ENCODE results near the gene HCN4.

DNA sequence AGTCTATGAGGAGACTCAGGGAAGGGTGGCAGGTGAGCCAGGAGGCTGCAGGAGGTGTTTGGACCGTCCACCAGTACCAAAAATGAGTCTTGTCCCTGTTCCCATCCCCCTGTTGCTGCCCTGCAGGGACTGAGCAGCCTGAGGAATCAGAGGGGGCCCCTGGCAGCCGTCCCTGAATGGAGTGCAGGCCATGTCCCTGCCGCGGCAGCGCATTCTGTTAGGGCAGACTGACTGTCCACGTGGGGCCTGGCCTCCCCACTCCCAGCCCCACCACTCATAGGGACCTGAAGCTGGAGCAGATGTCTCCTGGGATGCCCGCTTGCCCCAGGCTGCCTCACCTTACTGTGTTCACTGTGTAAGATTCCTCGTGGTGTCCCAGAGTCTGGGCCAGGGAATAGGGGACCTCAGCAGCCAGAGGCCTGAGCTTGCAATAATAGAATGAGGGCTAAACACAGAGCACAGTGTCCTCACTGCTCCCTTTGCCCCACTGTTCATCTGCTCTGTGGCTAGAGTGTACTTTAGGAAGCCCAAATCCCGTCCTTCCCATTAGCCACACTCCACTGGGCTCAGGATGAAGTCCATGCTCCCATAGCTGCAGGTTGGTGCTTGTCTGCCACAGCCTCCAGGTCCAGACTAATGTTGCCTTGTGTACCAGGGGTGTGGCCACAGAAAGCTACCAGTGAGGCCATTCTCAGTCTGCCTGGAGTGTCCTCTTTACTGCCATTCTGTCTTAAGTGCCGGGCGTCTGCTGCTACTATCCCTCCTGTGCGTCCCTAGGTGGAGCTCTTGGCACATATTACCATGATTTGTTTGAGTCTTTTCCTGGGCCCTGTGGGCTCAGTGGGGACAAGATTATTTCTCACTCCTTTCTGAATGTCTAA, 63.2 kb downstream of the HCN4 start:
- TF ChIP-seq YY1 (IDR thresholded peaks at IDR 0.05), result no peak
- TF ChIP-seq, protein P1, sequence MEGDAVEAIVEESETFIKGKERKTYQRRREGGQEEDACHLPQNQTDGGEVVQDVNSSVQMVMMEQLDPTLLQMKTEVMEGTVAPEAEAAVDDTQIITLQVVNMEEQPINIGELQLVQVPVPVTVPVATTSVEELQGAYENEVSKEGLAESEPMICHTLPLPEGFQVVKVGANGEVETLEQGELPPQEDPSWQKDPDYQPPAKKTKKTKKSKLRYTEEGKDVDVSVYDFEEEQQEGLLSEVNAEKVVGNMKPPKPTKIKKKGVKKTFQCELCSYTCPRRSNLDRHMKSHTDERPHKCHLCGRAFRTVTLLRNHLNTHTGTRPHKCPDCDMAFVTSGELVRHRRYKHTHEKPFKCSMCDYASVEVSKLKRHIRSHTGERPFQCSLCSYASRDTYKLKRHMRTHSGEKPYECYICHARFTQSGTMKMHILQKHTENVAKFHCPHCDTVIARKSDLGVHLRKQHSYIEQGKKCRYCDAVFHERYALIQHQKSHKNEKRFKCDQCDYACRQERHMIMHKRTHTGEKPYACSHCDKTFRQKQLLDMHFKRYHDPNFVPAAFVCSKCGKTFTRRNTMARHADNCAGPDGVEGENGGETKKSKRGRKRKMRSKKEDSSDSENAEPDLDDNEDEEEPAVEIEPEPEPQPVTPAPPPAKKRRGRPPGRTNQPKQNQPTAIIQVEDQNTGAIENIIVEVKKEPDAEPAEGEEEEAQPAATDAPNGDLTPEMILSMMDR (IDR thresholded peaks at IDR 0.05; ENCODE audit: low read depth, low read length, missing input control), result peak; percentile 23
- TF ChIP-seq, protein P2, sequence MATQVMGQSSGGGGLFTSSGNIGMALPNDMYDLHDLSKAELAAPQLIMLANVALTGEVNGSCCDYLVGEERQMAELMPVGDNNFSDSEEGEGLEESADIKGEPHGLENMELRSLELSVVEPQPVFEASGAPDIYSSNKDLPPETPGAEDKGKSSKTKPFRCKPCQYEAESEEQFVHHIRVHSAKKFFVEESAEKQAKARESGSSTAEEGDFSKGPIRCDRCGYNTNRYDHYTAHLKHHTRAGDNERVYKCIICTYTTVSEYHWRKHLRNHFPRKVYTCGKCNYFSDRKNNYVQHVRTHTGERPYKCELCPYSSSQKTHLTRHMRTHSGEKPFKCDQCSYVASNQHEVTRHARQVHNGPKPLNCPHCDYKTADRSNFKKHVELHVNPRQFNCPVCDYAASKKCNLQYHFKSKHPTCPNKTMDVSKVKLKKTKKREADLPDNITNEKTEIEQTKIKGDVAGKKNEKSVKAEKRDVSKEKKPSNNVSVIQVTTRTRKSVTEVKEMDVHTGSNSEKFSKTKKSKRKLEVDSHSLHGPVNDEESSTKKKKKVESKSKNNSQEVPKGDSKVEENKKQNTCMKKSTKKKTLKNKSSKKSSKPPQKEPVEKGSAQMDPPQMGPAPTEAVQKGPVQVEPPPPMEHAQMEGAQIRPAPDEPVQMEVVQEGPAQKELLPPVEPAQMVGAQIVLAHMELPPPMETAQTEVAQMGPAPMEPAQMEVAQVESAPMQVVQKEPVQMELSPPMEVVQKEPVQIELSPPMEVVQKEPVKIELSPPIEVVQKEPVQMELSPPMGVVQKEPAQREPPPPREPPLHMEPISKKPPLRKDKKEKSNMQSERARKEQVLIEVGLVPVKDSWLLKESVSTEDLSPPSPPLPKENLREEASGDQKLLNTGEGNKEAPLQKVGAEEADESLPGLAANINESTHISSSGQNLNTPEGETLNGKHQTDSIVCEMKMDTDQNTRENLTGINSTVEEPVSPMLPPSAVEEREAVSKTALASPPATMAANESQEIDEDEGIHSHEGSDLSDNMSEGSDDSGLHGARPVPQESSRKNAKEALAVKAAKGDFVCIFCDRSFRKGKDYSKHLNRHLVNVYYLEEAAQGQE (IDR thresholded peaks at IDR 0.05), result no peak
- TF ChIP-seq, protein P3, sequence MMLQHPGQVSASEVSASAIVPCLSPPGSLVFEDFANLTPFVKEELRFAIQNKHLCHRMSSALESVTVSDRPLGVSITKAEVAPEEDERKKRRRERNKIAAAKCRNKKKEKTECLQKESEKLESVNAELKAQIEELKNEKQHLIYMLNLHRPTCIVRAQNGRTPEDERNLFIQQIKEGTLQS (IDR thresholded peaks at IDR 0.05), result no peak
- peak; percentile 56 to 67 for TF ChIP-seq RAD21 (IDR thresholded peaks at IDR 0.05)
- TF ChIP-seq EGR1 (IDR thresholded peaks at IDR 0.05; ENCODE audit: low read depth in 2 of 2), result no peak
- TF ChIP-seq, protein P4, sequence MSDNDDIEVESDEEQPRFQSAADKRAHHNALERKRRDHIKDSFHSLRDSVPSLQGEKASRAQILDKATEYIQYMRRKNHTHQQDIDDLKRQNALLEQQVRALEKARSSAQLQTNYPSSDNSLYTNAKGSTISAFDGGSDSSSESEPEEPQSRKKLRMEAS (IDR thresholded peaks at IDR 0.05), result no peak
- TF ChIP-seq TAF1 (conservative IDR thresholded peaks at IDR 0.05), result no peak
- no peak for TF ChIP-seq FOXA1 (IDR thresholded peaks at IDR 0.05)
- no peak for TF ChIP-seq SP1 (IDR thresholded peaks at IDR 0.05)
- TF ChIP-seq RXRA (IDR thresholded peaks at IDR 0.05), result no peak
- TF ChIP-seq HNF4G (IDR thresholded peaks at IDR 0.05), result no peak
